ENCODE measurements around the gene ACVR1B. TPM values are rescaled to one million over a fixed set of nuclear protein-coding genes. Genes with fewer than 3 reads are reported as not detected.

ACVR1B gene
- total and polyA plus RNA-seq, 9 of the 15 experiments (the other 6 are each of a cell fraction or from before 2014, with no cell fraction given): 0.97 to 15.1 (median 6.8) TPM

DNA sequence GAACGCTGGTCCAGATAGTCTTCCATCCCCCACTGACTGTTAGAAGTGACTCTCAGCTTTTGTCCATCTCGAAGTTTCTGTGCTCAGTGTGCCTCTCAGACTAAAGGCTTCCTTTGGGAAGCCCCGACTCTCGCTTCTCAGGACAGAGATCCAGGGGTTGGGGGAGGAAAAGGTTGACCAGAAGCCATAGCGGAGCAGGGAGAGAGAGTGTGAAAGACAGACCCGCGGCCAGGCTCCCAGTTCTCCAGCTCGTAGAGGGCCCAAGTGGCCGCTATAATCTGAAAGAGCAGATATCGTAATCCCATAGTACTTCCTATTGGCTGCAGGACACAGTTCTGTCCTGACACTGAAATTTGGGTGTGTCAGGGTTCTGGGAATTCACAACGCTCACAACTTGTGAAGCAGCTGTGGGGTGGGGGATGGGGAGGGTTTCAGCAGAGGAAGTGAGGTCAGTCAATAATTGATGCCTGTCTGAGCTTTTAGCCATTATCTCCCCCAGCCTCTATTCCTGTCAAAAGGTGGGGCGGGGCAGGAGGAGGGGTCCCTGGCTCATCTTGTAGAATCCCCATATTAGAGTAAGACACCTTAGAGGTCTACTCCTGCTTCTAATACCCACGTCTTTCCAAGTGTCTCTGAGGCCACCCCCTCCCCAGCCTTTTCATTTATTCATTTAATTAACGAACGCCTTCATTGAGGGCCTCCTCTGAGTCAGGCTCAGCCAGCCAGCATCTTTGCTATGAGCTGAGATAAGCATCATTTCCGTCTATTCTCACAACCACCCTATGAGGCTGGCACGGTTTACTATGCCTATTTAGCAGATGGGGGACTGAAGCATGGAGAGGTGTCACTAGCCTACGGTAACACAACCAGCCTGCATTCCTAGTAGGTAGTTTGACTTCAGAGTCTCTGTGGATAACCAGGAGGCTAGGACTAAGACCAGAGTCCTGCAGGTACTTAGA lies 45.7 kb upstream of the ACVR1B start (continued):
- TF ChIP-seq, protein P1, sequence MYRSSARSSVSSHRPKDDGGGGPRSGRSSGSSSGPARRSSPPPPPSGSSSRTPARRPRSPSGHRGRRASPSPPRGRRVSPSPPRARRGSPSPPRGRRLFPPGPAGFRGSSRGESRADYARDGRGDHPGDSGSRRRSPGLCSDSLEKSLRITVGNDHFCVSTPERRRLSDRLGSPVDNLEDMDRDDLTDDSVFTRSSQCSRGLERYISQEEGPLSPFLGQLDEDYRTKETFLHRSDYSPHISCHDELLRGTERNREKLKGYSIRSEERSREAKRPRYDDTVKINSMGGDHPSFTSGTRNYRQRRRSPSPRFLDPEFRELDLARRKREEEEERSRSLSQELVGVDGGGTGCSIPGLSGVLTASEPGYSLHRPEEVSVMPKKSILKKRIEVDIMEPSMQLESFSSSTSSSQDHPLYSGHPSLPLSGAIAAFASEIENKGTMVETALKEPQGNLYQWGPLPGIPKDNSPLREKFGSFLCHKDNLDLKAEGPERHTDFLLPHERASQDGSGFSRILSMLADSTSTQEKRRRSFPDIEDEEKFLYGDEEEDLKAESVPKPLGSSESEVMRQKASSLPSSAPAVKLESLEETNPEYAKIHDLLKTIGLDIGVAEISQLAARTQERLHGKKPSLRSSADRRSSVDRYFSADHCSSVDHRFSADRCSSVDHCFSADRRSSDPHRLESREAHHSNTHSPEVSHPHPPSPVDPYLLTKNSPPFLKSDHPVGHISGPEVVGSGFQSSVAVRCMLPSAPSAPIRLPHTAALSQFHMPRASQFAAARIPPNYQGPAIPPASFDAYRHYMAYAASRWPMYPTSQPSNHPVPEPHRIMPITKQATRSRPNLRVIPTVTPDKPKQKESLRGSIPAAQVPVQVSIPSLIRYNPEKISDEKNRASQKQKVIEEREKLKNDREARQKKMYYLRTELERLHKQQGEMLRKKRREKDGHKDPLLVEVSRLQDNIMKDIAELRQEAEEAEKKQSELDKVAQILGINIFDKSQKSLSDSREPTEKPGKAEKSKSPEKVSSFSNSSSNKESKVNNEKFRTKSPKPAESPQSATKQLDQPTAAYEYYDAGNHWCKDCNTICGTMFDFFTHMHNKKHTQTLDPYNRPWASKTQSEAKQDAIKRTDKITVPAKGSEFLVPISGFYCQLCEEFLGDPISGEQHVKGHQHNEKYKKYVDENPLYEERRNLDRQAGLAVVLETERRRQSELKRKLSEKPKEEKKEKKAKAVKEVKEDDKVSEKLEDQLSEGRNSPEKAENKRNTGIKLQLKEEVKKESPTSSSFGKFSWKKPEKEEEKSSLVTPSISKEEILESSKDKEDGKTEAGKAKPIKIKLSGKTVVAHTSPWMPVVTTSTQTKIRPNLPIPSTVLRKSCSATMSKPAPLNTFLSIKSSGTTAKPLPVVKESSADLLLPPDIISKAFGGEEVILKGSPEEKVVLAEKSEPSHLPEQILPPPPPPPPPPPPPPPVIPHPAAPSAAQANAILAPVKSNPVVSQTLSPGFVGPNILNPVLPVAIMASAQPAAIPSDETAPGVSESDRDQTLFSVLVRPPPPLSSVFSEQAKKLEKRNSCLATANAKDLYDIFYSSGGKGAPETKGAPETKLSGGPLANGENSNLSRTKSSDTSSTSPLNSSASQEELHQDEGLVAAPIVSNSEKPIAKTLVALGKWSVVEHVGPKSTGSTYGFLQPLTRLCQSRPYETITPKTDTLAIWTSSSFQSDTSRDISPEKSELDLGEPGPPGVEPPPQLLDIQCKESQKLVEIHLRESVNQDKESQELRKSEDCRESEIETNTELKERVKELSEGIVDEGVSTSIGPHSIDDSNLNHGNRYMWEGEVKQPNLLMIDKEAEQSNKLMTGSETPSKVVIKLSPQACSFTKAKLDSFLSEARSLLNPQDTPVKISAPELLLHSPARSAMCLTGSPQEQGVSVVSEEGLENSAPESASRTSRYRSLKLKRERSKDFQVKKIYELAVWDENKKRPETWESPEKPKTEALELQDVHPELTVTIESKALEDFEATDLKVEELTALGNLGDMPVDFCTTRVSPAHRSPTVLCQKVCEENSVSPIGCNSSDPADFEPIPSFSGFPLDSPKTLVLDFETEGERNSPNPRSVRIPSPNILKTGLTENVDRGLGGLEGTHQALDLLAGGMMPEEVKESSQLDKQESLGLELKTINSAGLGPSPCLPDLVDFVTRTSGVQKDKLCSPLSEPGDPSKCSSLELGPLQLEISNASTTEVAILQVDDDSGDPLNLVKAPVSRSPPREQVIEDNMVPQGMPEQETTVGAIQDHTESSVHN (IDR thresholded peaks at IDR 0.05; ENCODE audit: borderline replicate concordance in 1 of 2, low read depth in 1 of 2): peak in 1 of 2 experiments; percentile 84; a peak in 2 of 4 replicates
- no peak for TF ChIP-seq ZNF146 (CRISPR knock-in tag; IDR thresholded peaks at IDR 0.05; ENCODE audit: unreplicated experiment)
- TF ChIP-seq TEAD4 (IDR thresholded peaks at IDR 0.05; ENCODE audit: low read length): peak; percentile 75
- no peak for TF ChIP-seq TEAD4 (CRISPR knock-in tag; IDR thresholded peaks at IDR 0.05; ENCODE audit: borderline replicate concordance)
- TF ChIP-seq, protein P2, sequence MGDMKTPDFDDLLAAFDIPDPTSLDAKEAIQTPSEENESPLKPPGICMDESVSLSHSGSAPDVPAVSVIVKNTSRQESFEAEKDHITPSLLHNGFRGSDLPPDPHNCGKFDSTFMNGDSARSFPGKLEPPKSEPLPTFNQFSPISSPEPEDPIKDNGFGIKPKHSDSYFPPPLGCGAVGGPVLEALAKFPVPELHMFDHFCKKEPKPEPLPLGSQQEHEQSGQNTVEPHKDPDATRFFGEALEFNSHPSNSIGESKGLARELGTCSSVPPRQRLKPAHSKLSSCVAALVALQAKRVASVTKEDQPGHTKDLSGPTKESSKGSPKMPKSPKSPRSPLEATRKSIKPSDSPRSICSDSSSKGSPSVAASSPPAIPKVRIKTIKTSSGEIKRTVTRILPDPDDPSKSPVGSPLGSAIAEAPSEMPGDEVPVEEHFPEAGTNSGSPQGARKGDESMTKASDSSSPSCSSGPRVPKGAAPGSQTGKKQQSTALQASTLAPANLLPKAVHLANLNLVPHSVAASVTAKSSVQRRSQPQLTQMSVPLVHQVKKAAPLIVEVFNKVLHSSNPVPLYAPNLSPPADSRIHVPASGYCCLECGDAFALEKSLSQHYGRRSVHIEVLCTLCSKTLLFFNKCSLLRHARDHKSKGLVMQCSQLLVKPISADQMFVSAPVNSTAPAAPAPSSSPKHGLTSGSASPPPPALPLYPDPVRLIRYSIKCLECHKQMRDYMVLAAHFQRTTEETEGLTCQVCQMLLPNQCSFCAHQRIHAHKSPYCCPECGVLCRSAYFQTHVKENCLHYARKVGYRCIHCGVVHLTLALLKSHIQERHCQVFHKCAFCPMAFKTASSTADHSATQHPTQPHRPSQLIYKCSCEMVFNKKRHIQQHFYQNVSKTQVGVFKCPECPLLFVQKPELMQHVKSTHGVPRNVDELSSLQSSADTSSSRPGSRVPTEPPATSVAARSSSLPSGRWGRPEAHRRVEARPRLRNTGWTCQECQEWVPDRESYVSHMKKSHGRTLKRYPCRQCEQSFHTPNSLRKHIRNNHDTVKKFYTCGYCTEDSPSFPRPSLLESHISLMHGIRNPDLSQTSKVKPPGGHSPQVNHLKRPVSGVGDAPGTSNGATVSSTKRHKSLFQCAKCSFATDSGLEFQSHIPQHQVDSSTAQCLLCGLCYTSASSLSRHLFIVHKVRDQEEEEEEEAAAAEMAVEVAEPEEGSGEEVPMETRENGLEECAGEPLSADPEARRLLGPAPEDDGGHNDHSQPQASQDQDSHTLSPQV (IDR thresholded peaks at IDR 0.05): peak; percentile 62
- TF ChIP-seq ZNF274 (IDR thresholded peaks at IDR 0.05; ENCODE audit: borderline replicate concordance, low read depth, low read length): no peak
- peak; percentile 91 for TF ChIP-seq STAT5A (IDR thresholded peaks at IDR 0.05; ENCODE audit: borderline replicate concordance, low read length)
- TF ChIP-seq TGIF2 (CRISPR knock-in tag; IDR thresholded peaks at IDR 0.05): no peak
- TF ChIP-seq SP2 (IDR thresholded peaks at IDR 0.05; ENCODE audit: extremely low read depth, low read depth, low read length, poor library complexity, severe bottlenecking): no peak
- no peak for TF ChIP-seq LARP7 (IDR thresholded peaks at IDR 0.05)
- TF ChIP-seq SPI1 (IDR thresholded peaks at IDR 0.05; ENCODE audit: borderline replicate concordance, low read depth, low read length): peak; percentile 89
- peak; percentile 59; the same call in 1 of the 2 replicates for TF ChIP-seq RNF2 (IDR thresholded peaks at IDR 0.05)
- TF ChIP-seq MYNN (IDR thresholded peaks at IDR 0.05): peak; percentile 79
- no peak for TF ChIP-seq MYNN (CRISPR knock-in tag; IDR thresholded peaks at IDR 0.05)
